ENCODE data around the gene CCDC171.

GRCh38 chr9:16013366-16013765 is 460.5 kb downstream of the CCDC171 start:
- TF ChIP-seq CTCF (IDR thresholded peaks at IDR 0.05) (no peak), ELF4 (CRISPR knock-in tag; IDR thresholded peaks at IDR 0.05; ENCODE audit: low read depth) (no peak), USF2 (CRISPR knock-in tag; IDR thresholded peaks at IDR 0.05) (no peak), ZNF416 (CRISPR knock-in tag; IDR thresholded peaks at IDR 0.05) (no peak), ARID4B (CRISPR knock-in tag; IDR thresholded peaks at IDR 0.05; ENCODE audit: borderline replicate concordance) (no peak), CREB1 (CRISPR knock-in tag; IDR thresholded peaks at IDR 0.05) (no peak), GABPB1 (CRISPR knock-in tag; IDR thresholded peaks at IDR 0.05) (no peak), TEAD4 (CRISPR knock-in tag; IDR thresholded peaks at IDR 0.05) (no peak), KAT7 (CRISPR knock-in tag; IDR thresholded peaks at IDR 0.05; ENCODE audit: borderline replicate concordance) (no peak)
- TF ChIP-seq, protein P1, sequence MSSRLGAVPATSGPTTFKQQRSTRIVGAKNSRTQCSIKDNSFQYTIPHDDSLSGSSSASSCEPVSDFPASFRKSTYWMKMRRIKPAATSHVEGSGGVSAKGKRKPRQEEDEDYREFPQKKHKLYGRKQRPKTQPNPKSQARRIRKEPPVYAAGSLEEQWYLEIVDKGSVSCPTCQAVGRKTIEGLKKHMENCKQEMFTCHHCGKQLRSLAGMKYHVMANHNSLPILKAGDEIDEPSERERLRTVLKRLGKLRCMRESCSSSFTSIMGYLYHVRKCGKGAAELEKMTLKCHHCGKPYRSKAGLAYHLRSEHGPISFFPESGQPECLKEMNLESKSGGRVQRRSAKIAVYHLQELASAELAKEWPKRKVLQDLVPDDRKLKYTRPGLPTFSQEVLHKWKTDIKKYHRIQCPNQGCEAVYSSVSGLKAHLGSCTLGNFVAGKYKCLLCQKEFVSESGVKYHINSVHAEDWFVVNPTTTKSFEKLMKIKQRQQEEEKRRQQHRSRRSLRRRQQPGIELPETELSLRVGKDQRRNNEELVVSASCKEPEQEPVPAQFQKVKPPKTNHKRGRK (CRISPR knock-in tag; IDR thresholded peaks at IDR 0.05; ENCODE audit: borderline replicate concordance), result no peak
- TF ChIP-seq, protein P2, sequence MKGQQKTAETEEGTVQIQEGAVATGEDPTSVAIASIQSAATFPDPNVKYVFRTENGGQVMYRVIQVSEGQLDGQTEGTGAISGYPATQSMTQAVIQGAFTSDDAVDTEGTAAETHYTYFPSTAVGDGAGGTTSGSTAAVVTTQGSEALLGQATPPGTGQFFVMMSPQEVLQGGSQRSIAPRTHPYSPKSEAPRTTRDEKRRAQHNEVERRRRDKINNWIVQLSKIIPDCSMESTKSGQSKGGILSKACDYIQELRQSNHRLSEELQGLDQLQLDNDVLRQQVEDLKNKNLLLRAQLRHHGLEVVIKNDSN (CRISPR knock-in tag; IDR thresholded peaks at IDR 0.05), result no peak
